DMS 273 (cell line): Measurements from ENCODE around the gene COQ4.
"Not testable (repeated sequence)": the region's sequence is repeated elsewhere in the genome, so short reads cannot be mapped to it uniquely, and the experiment has no call there.

Experiments
- DNase-seq: peaks from one replicate; lab custom pipeline; 2025; ENCODE audit not compliant: unreplicated experiment; lab: John Stamatoyannopoulos, UW

The COQ4 gene

GRCh38 chr9:128322404-128323211 is at the start of gene COQ4, which contains the start of gene TRUB2:
TSS of gene COQ4 (plus strand) at chr9:128322839. CDS start at chr9:128322859, 20 bp downstream.
TSS of gene TRUB2 (minus strand) at chr9:128322447. CDS start at chr9:128322408, 39 bp downstream.
- peak; percentile 97 for DNase-seq

GRCh38 chr9:128274245-128274644 is 48.4 kb upstream of the COQ4 start:
- no peak for DNase-seq

DNA sequence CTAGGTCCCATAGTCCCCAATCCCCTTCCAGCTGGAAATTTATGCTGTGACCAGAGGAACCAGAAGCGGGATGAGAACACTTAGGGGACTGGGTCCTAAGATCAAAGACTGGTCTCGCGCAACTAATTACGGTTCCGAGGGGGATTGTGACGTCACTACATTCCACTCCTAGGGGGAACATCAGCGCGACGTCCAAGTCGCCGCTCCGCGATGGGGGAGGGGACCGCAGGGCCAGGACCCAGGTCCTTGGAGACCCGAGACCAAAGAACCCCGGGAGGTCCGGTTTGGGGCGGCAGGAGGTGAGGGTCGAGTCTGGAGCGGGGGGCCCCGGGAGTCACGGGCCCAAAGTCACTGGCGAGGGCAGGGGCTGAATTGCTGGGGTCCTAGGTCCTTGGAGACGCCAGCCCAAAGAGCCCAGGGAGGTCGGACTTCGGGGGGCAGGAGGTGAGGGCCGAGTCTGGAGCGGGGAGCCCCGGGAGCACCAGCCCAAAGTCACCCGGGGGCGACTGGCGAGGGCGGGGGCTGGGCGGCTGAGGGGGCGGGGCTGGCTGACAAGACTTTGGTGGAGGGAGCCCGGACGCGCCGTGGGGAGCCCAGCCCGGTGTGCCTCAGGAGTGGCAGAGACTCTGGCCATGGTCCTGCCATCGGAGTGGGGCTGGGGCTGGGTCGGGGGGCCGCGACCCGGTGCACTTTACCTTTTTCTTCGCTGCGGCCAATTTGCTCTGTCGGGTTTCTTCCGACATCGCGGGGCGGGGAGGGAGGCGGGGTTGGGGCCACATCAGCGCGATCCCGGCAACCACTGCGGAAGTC is 47.2 kb upstream of the COQ4 start, which contains the start of gene GOLGA2:
TSS of gene GOLGA2 (minus strand) at position 810 of the 810 bp plus-strand sequence. CDS start at position 779, 31 bp downstream.
- DNase-seq = peak; percentile 35

DNA sequence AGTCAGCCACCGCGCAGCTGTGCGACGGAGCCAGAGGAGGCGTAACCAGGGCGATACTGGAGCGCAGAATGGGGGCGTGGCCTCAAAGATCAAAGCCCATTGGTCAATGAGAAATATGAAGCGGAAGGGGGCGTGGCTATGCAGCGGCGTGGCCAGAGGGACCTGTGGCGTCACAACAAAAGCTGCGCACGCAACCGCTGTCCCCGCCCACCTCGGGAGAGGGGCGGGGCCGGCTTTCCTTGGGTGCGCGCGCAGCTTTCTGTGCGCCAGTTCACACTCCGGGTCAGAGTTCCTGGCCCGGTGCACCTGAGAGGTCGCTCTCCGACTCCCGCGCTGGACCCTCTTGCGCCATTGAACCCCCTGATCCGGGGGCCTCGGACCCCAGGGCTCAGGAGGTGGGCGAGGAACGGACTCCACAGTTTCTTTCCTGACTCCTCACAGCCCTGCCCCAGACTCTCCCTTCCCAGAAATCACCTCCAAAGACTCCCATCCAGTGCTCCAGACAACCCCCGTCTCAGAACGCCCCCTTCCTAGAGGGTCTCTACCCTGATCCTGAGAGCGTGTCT is 46.5 kb upstream of the COQ4 start, which contains the start of gene SWI5:
TSS of gene SWI5 (plus strand) at position 269 of the 566 bp plus-strand sequence.
- peak; percentile 99 for DNase-seq

DNA sequence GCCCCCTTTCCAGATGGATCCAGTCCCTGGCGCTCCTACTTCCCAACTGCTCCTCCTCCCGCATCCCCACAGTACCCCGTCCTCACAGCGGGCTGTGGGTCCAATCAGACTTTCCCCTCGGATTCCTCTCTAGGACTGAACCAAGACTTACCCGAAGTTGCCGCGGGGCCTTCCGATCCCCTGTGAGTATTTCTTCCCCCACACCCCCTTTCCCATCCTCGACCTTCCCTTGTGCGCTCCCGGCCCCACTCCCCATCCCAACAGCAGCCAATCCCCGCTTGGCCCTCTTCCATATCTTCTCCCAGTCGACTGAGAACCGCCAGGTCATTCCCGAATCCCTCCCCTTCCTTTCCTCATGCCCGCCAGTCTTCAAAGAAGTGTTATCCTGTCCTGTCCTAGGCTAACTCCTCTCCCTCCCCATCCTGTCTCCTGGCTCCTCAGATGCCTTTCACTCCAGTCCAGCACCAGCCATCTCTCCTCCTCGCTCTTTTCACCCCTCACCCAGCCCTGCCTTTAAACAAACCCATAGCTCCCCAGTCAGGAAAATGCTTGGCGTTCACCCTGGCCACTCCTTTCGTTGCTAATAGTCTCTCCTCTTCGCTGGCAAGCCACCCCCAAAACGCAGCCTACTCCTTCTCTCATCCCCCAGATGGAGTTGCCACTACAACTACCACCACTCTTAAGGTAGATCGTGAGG is 45.9 kb upstream of the COQ4 start:
- DNase-seq = peak; percentile 78

- not testable (repeated sequence) for DNase-seq
Observed at GRCh38 chr9:128279088-128280073, 43.3 kb upstream of the COQ4 start.

- DNase-seq = no peak
Observed at GRCh38 chr9:128280084-128280622, 42.5 kb upstream of the COQ4 start.

DNA sequence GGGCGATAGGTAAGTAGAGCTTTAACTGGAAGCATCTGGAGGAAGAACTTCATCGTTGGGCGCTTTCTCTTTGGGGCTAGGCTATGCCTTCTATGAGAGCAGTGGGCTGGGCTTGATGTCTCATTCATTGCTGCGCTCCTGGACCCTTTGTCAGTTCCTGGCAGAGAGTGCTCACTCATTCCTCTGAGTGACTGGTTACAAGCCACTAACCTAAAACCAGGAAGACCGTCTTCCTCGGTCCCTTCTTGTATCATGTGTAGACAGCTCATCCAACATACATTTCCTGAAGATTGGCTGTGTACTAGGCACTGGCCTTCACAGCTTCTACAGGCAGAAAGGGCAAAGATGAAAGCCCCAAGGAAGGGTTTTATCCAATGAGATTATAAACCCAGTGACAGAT is 40.1 kb upstream of the COQ4 start:
- no peak for DNase-seq

GRCh38 chr9:128285033-128285784 is 37.4 kb upstream of the COQ4 start:
- DNase-seq = peak; percentile 22

GRCh38 chr9:128286440-128286839 is 36.2 kb upstream of the COQ4 start:
- peak; percentile 28 for DNase-seq

GRCh38 chr9:128288273-128289004 is 34.2 kb upstream of the COQ4 start:
- no peak for DNase-seq

- no peak for DNase-seq
Observed at GRCh38 chr9:128292009-128292408, 30.6 kb upstream of the COQ4 start.

- DNase-seq = no peak
Observed at GRCh38 chr9:128293091-128293490, 29.5 kb upstream of the COQ4 start.

GRCh38 chr9:128294142-128294541 is 28.5 kb upstream of the COQ4 start:
- no peak for DNase-seq

- DNase-seq = no peak
Observed at GRCh38 chr9:128296340-128297220, 26.1 kb upstream of the COQ4 start.

DNA sequence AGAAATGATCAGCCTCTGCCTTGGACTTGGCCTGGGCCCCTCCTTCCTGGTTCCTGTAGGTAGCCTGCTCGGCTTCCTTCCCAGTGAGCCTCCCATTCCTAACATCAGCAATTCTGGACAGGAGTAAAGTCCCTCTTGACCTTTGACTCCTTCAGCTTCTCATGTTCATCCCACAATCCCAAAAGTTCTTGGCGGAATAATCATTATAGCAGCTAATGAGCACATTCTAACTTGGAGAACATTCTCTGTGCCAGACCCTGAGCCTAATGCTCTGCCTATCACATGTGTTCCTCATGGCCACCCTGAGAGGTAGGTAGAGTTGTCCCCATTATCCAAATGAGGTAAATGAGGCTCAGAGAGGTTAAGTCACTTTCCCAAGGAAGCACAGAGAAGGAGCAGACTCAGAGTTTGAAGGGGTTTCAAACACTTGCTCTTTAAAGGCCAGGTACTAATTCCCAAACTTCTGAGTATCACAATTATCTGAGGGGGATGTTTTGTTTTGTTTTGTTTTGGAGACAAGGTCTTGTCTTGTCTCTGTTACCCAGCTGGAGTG is 25.3 kb upstream of the COQ4 start:
- DNase-seq = no peak
